Fibroblast of mammary gland (primary cell): ENCODE data around the gene VTI1B.
A peak's percentile ranks its signal among the peaks of the same experiment; 100 is the strongest.
"Not testable (repeated sequence)": the region's sequence is repeated elsewhere in the genome, so short reads cannot be mapped to it uniquely, and the experiment has no call there.

ENCODE experiments used
- DNase-seq: peaks from one replicate; pipeline ENCODE4 v3.0.0-alpha.2; 2010; ENCODE audit warnings: low read depth
- H3K4me3 ChIP-seq: 2 replicates; pipeline ENCODE4 v1.5.1; 2011; ENCODE audit warnings: low read depth, mild to moderate bottlenecking, low read length, moderate library complexity; ENCODE audit not compliant: control insufficient read depth
- TF ChIP-seq, protein P1 (sequence below): conservative IDR thresholded peaks from 2 replicates; pipeline ENCODE4 v1.5.1; 2011; ENCODE audit warnings: low read depth, low read length, inconsistent platforms; ENCODE audit not compliant: control insufficient read depth, insufficient read depth

VTI1B gene

DNA sequence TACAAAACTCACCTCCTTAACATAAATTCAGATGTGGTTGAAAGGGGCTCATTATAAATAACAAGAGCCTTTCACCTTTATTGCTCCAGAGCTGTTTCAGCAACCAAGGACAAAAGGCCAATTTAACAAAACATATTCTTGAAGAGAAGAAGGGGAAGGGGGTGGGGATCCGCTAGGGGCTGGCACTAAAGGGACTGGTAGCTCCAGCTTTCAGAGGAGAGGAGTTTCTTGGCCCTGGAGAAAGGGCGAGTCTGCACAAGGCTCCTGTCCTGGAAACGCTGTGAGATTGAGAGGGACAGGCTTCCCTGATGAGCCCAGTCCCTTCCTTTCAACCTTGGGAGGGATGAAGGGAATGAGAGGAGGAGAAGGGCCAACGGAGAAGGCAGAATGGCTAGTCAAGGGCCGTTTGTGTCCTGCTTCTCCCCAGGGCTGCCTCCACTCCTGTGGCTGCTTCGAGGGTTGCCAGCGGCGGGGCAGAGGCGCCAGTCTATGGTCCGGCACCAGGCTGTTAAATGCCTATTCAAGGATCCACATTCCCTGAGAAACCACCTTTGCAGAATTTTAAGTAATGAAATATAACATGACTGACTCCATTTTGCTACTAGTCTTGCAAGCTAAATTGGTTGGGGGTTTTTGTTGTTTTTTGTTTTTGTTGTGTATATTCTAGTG lies 64.7 kb downstream of the VTI1B start:
- TF ChIP-seq, protein P1, sequence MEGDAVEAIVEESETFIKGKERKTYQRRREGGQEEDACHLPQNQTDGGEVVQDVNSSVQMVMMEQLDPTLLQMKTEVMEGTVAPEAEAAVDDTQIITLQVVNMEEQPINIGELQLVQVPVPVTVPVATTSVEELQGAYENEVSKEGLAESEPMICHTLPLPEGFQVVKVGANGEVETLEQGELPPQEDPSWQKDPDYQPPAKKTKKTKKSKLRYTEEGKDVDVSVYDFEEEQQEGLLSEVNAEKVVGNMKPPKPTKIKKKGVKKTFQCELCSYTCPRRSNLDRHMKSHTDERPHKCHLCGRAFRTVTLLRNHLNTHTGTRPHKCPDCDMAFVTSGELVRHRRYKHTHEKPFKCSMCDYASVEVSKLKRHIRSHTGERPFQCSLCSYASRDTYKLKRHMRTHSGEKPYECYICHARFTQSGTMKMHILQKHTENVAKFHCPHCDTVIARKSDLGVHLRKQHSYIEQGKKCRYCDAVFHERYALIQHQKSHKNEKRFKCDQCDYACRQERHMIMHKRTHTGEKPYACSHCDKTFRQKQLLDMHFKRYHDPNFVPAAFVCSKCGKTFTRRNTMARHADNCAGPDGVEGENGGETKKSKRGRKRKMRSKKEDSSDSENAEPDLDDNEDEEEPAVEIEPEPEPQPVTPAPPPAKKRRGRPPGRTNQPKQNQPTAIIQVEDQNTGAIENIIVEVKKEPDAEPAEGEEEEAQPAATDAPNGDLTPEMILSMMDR: no peak
- H3K4me3 ChIP-seq: no peak overlapping the region
- DNase-seq: no peak

DNA sequence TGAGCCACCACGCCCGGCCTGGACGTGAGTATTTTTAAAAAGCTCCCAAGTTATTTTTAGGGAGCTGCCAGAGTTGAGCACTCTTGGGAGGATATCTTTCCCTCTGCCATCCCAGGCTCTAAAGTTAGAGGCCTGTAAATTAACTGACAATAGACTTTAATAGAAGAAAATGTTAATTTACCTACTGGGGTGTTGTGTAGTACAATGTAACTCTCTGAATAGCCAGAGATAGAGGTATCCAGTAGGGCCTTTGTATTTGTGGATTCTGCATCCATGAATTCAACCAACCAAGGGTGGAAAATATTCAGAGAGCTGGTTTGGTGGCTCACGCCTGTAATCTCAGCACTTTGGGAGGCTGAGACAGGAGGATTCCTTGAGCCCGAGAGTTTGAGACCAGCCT lies 66.8 kb downstream of the VTI1B start:
- TF ChIP-seq, protein P1: no peak
- H3K4me3 ChIP-seq: no peak overlapping the region
- DNase-seq: no peak

DNA sequence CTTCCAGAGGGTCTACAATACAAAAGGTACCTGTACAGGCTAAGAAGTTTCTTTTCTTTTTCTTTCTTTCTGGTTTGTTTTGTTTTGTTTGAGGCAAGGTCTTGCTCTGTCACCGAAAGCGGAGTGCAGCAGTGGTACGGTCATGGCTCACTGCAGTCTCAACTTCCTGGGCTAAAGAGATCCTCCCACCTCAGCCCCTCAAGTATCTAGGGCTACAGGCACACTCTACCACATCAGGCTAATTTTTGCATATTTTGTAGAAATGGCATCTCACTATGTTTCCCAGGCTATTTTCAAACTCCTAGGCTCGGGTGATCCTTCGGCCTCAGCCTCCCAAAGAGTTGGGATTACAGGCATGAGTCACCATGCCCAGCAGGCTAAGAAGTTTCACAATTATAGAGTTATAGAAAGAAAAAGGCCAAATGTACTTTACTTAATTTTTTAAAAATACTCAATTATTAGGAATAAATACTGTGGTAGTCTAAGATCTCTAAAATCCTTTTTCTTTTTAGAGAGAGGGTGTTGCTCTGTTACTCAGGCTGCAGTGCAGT lies 71.4 kb downstream of the VTI1B start:
- H3K4me3 ChIP-seq: no peak overlapping the region
- DNase-seq: no peak
- TF ChIP-seq, protein P1: no peak

DNA sequence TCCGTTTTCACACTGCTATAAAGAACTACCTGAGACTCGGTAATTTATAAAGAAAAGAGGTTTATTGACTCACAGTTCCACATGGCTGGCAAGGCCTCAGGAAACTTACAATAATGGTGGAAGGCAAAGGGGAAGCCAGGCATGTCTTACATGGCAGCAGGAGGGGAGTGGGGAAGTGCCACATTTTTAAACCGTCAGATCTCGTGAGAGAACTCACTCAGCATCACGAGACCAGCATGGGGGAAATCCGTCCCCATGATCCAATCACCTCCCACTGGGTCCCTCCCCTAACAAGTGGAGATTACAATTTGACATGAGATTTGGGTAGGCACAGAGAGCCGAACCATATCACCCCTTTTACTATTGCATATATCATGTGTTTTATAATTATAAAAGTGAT lies 72.4 kb downstream of the VTI1B start:
- no peak overlapping the region for H3K4me3 ChIP-seq
- DNase-seq: no peak
- TF ChIP-seq, protein P1: no peak

DNA sequence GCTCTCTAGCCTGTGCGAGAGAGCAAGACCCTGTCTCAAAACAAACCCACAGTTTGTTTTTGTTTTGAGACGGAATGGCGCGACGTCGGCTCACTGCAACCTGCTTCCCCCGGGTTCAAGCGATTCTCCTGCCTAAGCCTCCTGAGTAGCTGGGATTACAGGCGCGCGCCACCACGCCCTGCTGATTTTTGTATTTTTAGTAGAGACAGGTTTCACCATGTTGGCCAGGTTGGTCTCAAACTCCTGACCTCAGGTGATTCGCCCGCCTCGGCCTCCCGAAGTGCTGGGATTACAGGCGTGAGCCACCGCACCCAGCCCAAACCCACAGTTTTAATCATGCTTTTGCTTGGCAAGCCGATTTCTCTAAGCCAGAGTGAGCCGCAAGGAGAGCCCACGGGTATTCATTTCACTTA lies 73.9 kb downstream of the VTI1B start:
- peak overlapping the region; percentile 81 for H3K4me3 ChIP-seq
- DNase-seq: not testable (repeated sequence)

DNA sequence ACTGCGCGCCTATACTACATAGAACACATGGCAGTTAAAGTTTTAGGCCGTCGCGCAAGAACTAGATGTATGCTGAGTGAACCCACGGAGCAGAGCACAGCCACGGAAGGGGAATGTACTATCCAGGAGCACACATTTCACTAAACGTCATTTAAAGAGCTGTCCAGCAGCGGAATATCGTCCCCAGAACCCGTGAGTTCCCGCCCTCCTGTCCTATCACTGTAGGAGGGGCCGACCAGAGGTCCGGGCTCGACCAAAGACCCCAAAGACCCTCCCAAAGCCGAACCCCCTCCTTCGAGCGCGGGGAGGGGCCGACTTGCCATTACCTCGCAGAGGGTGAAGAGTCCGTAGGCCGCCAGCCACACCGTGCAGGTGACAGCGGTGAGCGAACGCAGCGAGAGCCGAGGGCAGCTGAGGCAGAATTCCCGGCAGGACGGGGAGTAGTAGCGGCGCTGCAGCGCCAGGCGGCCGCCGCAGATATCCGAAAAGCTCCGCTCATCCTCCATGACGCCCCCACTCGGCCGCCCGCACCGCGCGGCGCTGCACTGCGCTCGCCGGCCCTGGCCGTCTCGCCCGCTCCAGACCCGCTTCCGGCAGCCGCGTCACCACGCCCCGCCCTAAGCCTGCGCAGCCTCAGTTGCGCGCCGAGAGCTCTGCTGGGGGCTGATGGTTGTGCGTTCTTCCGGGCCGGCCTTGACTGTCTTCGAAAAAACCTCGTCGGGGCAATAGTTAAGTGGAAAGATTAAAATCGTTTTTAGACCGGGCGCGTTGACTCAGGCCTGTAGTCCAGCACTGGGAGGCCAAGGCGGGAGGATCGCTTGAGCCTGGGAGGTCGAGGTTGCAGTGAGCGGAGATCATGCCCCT lies 74.5 kb downstream of the VTI1B start, which contains the start of gene PIGH:
Gene PIGH, minus strand, starts transcription at position 571 of the 864 bp plus-strand sequence. Its CDS starts 65 bp downstream, at position 506.
- TF ChIP-seq, protein P1: peak; percentile 27
- DNase-seq: peak; percentile 79
- H3K4me3 ChIP-seq: peak within 1 kb of the TSS; percentile 81
